ENCODE results near the gene NHS.

NHS gene

GRCh38 chrX:17542123-17542522, 167.1 kb downstream of the NHS start:
- Histone ChIP-seq H3K36me3 (ENCODE audit: insufficient read depth, low read length) (no peaks in the 10 kb centered on the region), H3K9me3 (ENCODE audit: control insufficient read depth, insufficient read depth, low read length) (no peaks in the 10 kb centered on the region), H3K4me1 (ENCODE audit: insufficient read depth, low read length) (peaks cover 14% of the 10 kb centered on the region), H3K9ac (ENCODE audit: low read depth, low read length) (no peak overlapping the region)

DNA sequence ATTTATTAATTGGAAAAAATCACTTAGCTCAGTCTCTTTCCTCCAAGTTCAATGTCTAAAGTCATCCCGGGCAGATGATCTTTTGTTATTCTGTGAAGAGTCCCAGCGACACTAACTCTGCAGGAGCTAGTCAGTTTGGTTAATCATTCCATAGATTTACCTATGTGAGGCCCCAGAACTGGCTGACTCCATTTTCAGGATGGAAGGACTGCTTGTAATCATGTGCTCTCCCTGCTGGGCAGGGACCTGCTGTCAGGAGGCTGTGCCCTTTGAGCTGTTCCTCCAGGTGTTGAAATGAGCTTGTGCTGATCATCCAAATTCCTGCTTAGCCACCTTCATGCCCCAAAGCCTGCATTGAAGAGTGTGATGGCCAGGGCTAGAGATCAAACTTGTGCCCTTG, 169.8 kb downstream of the NHS start:
- peaks cover 25% of the 10 kb centered on the region for H3K4me1 ChIP-seq (ENCODE audit: insufficient read depth, low read length)
- no peaks in the 10 kb centered on the region for H3K36me3 ChIP-seq (ENCODE audit: insufficient read depth, low read length)
- H3K9ac ChIP-seq (ENCODE audit: low read depth, low read length) = no peak overlapping the region
- H3K9me3 ChIP-seq (ENCODE audit: control insufficient read depth, insufficient read depth, low read length) = no peaks in the 10 kb centered on the region

- no peaks in the 10 kb centered on the region for H3K9me3 ChIP-seq (ENCODE audit: control insufficient read depth, insufficient read depth, low read length)
- peaks cover 32% of the 10 kb centered on the region for H3K4me1 ChIP-seq (ENCODE audit: insufficient read depth, low read length)
These were observed 171.4 kb downstream of the NHS start for GRCh38 chrX:17546356-17546755.

DNA sequence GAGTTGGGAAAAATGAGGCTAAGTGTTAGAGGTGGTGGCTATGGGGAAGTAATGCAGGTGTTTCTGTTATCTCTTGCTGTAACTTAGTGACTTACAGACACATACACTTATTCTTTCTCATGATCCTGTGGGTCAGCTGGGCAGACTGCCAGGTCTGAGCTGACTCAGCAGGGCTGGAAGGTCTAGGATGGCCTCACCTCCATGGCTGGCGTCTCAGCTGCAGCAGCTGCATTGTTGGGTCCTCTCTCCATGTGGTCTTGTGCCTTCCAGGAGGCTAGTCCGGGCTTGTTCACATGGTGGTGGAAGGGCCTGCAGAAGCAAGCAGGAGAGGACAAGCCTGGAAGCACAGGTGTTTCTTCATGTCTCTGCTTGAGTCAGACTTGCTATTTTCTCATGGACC, 172.7 kb downstream of the NHS start:
- H3K4me1 ChIP-seq (ENCODE audit: insufficient read depth, low read length) = peaks cover 32% of the 10 kb centered on the region

More at GRCh38 chrX:17546356-17546755, 171.4 kb downstream of the NHS start:
- no peak overlapping the region for H3K9ac ChIP-seq (ENCODE audit: low read depth, low read length)
- H3K36me3 ChIP-seq (ENCODE audit: insufficient read depth, low read length) = no peaks in the 10 kb centered on the region

GRCh38 chrX:17549107-17549651, 174.2 kb downstream of the NHS start:
- H3K9me3 ChIP-seq (ENCODE audit: control insufficient read depth, insufficient read depth, low read length) = no peaks in the 10 kb centered on the region
- H3K9ac ChIP-seq (ENCODE audit: low read depth, low read length) = no peak overlapping the region
- H3K36me3 ChIP-seq (ENCODE audit: insufficient read depth, low read length) = no peaks in the 10 kb centered on the region
- H3K4me1 ChIP-seq (ENCODE audit: insufficient read depth, low read length) = peaks cover 43% of the 10 kb centered on the region

More for the DNA sequence above, 172.7 kb downstream of the NHS start:
- H3K9me3 ChIP-seq (ENCODE audit: control insufficient read depth, insufficient read depth, low read length) = no peaks in the 10 kb centered on the region
- no peak overlapping the region for H3K9ac ChIP-seq (ENCODE audit: low read depth, low read length)
- no peaks in the 10 kb centered on the region for H3K36me3 ChIP-seq (ENCODE audit: insufficient read depth, low read length)

- Histone ChIP-seq H3K9ac (ENCODE audit: low read depth, low read length) (no peak overlapping the region), H3K9me3 (ENCODE audit: control insufficient read depth, insufficient read depth, low read length) (no peaks in the 10 kb centered on the region), H3K4me1 (ENCODE audit: insufficient read depth, low read length) (peaks cover 47% of the 10 kb centered on the region), H3K36me3 (ENCODE audit: insufficient read depth, low read length) (no peaks in the 10 kb centered on the region)
These were observed 175.0 kb downstream of the NHS start for GRCh38 chrX:17550011-17550410.

DNA sequence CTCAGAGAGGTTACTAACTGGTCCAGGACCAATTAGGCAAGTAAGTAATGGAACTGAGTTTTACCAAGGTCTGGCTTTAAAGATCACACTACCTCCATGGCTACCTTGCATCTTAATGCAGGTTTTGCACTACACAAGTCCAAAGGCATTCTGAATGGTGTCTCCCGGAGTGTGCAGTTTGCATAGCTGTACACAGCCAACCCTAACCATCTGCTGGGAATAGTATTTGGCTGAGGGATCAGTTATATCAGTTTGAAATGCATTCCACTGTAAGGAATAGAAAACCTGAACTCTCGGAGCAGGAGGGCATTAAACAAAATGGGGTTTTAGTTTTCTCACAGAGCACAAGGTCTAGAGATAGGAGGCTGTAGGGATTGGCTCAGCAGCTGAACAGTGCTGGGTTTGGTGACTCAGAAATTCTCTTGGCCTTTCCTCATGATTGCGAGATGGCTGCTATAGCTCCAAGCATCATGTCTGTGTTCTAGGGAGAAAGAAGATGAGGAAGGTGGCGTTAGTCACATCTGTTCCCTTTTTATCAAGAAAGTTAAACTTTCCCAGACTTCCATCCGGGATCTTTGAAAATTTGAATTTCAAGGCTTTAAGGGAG, 177.1 kb downstream of the NHS start:
- Histone ChIP-seq H3K36me3 (ENCODE audit: insufficient read depth, low read length) (no peaks in the 10 kb centered on the region), H3K9ac (ENCODE audit: low read depth, low read length) (no peak overlapping the region), H3K4me1 (ENCODE audit: insufficient read depth, low read length) (peaks cover 49% of the 10 kb centered on the region), H3K9me3 (ENCODE audit: control insufficient read depth, insufficient read depth, low read length) (no peaks in the 10 kb centered on the region)

GRCh38 chrX:17553469-17553868, 178.5 kb downstream of the NHS start:
- Histone ChIP-seq H3K4me1 (ENCODE audit: insufficient read depth, low read length) (peaks cover 38% of the 10 kb centered on the region), H3K36me3 (ENCODE audit: insufficient read depth, low read length) (no peaks in the 10 kb centered on the region), H3K9ac (ENCODE audit: low read depth, low read length) (no peak overlapping the region), H3K9me3 (ENCODE audit: control insufficient read depth, insufficient read depth, low read length) (no peaks in the 10 kb centered on the region)

GRCh38 chrX:17553961-17554482, 179.0 kb downstream of the NHS start:
- no peak overlapping the region for H3K9ac ChIP-seq (ENCODE audit: low read depth, low read length)
- H3K9me3 ChIP-seq (ENCODE audit: control insufficient read depth, insufficient read depth, low read length) = no peaks in the 10 kb centered on the region
- no peaks in the 10 kb centered on the region for H3K36me3 ChIP-seq (ENCODE audit: insufficient read depth, low read length)
- peaks cover 34% of the 10 kb centered on the region for H3K4me1 ChIP-seq (ENCODE audit: insufficient read depth, low read length)

DNA sequence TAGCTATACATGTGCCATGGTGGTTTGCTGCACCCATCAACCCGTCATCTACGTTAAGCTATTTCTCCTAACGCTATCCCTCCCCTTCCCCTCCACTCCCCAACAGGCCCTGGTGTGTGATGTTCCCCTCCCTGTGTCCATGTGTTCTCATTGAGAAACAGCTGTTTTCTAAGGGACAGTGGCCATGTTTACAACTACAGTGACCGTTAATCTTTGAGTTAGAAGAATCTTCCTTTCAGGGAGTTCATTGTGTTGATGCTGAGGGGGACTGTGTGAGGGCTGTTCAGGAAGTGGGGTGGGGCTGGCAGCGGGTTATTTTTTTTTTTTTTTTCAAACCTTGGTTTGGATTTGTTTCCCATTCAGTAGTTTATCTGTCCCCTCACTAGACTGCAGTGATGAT, 179.9 kb downstream of the NHS start:
- Histone ChIP-seq H3K36me3 (ENCODE audit: insufficient read depth, low read length) (no peaks in the 10 kb centered on the region), H3K9me3 (ENCODE audit: control insufficient read depth, insufficient read depth, low read length) (no peaks in the 10 kb centered on the region), H3K4me1 (ENCODE audit: insufficient read depth, low read length) (peaks cover 32% of the 10 kb centered on the region), H3K9ac (ENCODE audit: low read depth, low read length) (no peak overlapping the region)

DNA sequence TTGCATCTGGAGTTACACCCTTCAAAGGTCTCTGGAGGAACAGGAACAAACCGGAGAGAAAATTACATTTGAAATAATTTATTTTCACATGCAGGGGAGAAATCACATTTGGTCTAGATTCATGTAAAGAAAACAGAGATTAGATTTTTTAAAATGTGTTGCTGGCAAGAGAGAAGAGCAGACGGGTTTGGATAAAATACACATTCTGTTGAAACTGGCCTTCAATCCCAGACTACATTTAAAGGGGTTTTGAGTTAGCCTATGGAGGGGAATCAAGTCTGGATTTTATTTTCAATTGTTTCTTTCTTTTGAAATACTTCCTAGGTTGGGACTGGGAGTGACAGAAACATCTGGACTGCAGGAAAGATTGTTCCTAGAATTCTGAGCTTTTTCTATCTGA, 180.8 kb downstream of the NHS start:
- Histone ChIP-seq H3K4me1 (ENCODE audit: insufficient read depth, low read length) (peaks cover 35% of the 10 kb centered on the region), H3K36me3 (ENCODE audit: insufficient read depth, low read length) (no peaks in the 10 kb centered on the region), H3K9me3 (ENCODE audit: control insufficient read depth, insufficient read depth, low read length) (no peaks in the 10 kb centered on the region), H3K9ac (ENCODE audit: low read depth, low read length) (no peak overlapping the region)

- H3K9me3 ChIP-seq (ENCODE audit: control insufficient read depth, insufficient read depth, low read length) = no peaks in the 10 kb centered on the region
- H3K36me3 ChIP-seq (ENCODE audit: insufficient read depth, low read length) = no peaks in the 10 kb centered on the region
- peaks cover 23% of the 10 kb centered on the region for H3K4me1 ChIP-seq (ENCODE audit: insufficient read depth, low read length)
- H3K9ac ChIP-seq (ENCODE audit: low read depth, low read length) = no peak overlapping the region
These were observed 184.9 kb downstream of the NHS start for GRCh38 chrX:17559728-17560379.

DNA sequence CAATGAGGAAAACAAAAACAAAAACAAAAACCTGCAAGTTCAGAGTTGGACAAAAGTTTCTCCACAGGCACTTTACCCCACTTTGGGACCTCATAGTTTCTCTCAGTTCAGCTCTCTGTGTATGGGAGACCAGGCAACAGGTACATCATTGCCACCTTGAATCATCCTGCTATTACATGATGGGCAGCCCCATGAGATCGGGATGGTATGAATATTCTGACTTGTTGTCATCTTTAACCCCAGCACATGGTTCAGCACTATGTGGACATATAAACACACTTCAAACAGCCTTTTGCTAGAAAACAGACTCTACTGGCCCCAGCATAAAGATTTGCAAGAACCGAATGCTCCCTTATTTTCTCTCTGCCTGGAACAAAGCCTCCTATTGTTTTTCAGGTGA, 185.4 kb downstream of the NHS start:
- peaks cover 21% of the 10 kb centered on the region for H3K4me1 ChIP-seq (ENCODE audit: insufficient read depth, low read length)
- H3K36me3 ChIP-seq (ENCODE audit: insufficient read depth, low read length) = no peaks in the 10 kb centered on the region
- H3K9ac ChIP-seq (ENCODE audit: low read depth, low read length) = no peak overlapping the region
- H3K9me3 ChIP-seq (ENCODE audit: control insufficient read depth, insufficient read depth, low read length) = no peaks in the 10 kb centered on the region

- peaks cover 31% of the 10 kb centered on the region for H3K4me1 ChIP-seq (ENCODE audit: insufficient read depth, low read length)
These were observed 188.1 kb downstream of the NHS start for GRCh38 chrX:17563076-17563475.

DNA sequence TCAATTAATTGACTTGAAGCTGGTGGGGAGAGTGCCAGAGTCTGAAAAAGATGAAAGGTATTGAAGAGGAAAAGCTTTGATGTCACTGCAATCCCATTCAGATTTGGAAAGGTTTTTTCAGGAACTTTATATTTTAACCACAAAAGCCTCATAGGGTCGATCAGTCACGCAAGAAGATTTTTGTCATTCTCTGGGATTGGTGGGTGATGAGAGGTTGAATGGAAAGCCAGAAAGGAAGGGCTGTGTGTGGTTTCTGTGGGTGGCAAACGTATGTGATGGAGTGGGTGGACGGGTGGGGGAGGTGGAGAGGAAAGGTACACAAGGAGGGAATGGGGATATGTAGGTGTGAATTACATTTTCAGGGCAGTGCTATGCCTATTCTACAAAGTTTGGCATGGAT, 188.5 kb downstream of the NHS start:
- Histone ChIP-seq H3K9me3 (ENCODE audit: control insufficient read depth, insufficient read depth, low read length) (no peaks in the 10 kb centered on the region), H3K36me3 (ENCODE audit: insufficient read depth, low read length) (no peaks in the 10 kb centered on the region), H3K4me1 (ENCODE audit: insufficient read depth, low read length) (peaks cover 31% of the 10 kb centered on the region), H3K9ac (ENCODE audit: low read depth, low read length) (no peak overlapping the region)

More at GRCh38 chrX:17563076-17563475, 188.1 kb downstream of the NHS start:
- H3K9ac ChIP-seq (ENCODE audit: low read depth, low read length) = no peak overlapping the region
- no peaks in the 10 kb centered on the region for H3K36me3 ChIP-seq (ENCODE audit: insufficient read depth, low read length)
- H3K9me3 ChIP-seq (ENCODE audit: control insufficient read depth, insufficient read depth, low read length) = no peaks in the 10 kb centered on the region

Data from ES-I3 (cell line).